HEK293 (cell line): ENCODE results near the gene RHOJ.

Experiments used
- CTCF ChIP-seq: fragments of 450-650 bp; formaldehyde crosslinking; IDR thresholded peaks from 2 replicates; pipeline ENCODE4 v1.5.1; 2016; ENCODE audit warnings: missing biosample characterization, missing genetic modification characterization
- GLI4 ChIP-seq: fragments of 450-650 bp; formaldehyde crosslinking; IDR thresholded peaks from 2 replicates; pipeline ENCODE4 v1.5.1; 2016; ENCODE audit warnings: missing biosample characterization, missing genetic modification characterization
- KLF1 ChIP-seq: fragments of 450-650 bp; formaldehyde crosslinking; IDR thresholded peaks from 2 replicates; pipeline ENCODE4 v1.5.1; 2016; ENCODE audit warnings: missing biosample characterization, missing genetic modification characterization
- TSHZ1 ChIP-seq: fragments of 450-650 bp; formaldehyde crosslinking; IDR thresholded peaks from 2 replicates; pipeline ENCODE4 v1.5.1; 2016; ENCODE audit warnings: missing biosample characterization, missing genetic modification characterization, borderline replicate concordance
- ZBTB11 ChIP-seq: fragments of 450-650 bp; formaldehyde crosslinking; conservative IDR thresholded peaks from 2 replicates; pipeline ENCODE4 v1.5.1; 2016; ENCODE audit warnings: low read depth, missing biosample characterization, missing genetic modification characterization
- ZNF175 ChIP-seq: fragments of 450-650 bp; formaldehyde crosslinking; IDR thresholded peaks from 2 replicates; pipeline ENCODE4 v1.5.1; 2016; ENCODE audit warnings: missing biosample characterization, missing genetic modification characterization

- TF ChIP-seq ZNF175 (no peak), CTCF (tag by site-specific recombination) (no peak), KLF1 (no peak), ZBTB11 (tag by site-specific recombination) (no peak), GLI4 (tag by site-specific recombination) (no peak), TSHZ1 (no peak)
These were observed 83.6 kb downstream of the RHOJ start for GRCh38 chr14:63287666-63288483.
